OCI-LY1 (cell line): Measurements from ENCODE around the gene VCAM1.

Experiments
- EZH2 ChIP-seq: fragments of 200-600 bp; sonication (generic), shearing (Covaris generic); IDR thresholded peaks from 2 replicates; pipeline ENCODE4 v1.8.0; 2017; ENCODE audit warnings: borderline replicate concordance, mixed run types, mild to moderate bottlenecking, antibody characterized with exemption, low read length, moderate library complexity, mixed read lengths
- TF ChIP-seq, protein P1 (sequence below): fragments of 200-600 bp; sonication (generic), shearing (Covaris generic); IDR thresholded peaks from 2 replicates; pipeline ENCODE4 v1.5.1; 2017; ENCODE audit warnings: mild to moderate bottlenecking, antibody characterized with exemption, low read length, moderate library complexity, mixed read lengths

DNA sequence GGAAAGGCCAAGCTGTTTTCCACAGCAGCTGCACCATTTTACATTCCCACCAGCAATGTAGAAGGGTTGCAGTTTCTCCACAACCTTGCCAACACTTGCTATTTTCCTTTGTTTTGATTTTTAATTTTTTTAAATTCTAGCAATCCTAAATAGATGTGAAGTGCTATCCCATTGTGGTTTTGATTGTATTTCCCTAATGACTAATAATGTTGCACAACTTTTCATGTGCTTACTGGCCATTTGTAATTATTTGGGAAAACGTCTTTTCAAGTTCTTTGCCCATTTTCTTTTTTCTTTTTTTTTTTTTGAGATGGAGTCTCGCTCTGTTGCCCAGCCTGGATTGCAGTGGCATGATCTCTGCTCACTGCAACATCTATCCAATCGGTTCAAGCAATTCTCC is 53.9 kb downstream of the VCAM1 start:
- TF ChIP-seq, protein P1, sequence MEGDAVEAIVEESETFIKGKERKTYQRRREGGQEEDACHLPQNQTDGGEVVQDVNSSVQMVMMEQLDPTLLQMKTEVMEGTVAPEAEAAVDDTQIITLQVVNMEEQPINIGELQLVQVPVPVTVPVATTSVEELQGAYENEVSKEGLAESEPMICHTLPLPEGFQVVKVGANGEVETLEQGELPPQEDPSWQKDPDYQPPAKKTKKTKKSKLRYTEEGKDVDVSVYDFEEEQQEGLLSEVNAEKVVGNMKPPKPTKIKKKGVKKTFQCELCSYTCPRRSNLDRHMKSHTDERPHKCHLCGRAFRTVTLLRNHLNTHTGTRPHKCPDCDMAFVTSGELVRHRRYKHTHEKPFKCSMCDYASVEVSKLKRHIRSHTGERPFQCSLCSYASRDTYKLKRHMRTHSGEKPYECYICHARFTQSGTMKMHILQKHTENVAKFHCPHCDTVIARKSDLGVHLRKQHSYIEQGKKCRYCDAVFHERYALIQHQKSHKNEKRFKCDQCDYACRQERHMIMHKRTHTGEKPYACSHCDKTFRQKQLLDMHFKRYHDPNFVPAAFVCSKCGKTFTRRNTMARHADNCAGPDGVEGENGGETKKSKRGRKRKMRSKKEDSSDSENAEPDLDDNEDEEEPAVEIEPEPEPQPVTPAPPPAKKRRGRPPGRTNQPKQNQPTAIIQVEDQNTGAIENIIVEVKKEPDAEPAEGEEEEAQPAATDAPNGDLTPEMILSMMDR = no peak
- TF ChIP-seq EZH2 = no peak
